Measurements from ENCODE around the gene RALGPS2.

RALGPS2 gene

DNA sequence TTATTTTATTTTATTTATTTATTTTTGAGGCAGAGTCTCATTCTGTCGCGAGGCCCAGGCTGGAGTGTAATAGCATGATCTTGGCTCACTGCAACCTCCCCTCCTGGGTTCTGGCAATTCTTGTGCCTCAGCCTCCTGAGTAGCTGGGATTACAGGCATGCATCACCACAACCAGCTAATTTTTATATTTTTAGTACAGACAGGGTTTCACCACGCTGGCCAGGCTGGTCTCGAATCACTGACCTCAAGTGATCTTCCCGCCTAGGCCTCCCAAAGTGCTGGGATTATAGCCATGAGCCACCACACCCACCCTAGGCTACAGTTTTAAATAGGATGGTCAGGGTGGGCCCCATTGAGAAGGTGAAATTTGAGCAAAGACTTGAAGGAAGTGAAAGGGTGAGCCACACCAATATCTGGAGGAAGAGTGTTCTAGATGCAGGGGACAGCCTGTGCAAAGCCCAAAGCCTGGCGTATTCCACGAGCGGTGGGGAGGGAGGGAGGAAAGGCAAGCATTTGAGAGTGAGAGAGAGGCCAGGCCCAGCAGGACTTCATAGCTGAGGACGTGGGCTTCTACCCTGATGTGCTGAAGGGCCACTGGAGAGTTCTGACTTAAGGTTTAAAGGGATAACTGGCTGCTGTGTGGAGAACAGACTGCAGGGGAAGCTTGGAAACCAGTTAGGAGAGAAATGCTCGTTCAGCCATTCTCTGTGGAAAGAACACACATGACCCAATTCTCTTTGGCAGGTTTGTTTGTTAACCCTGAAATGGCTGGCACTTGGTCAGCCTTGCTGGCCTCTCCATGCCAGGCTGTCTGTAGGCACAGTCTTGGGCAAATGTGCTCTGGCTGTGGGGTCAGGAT, 238.0 kb downstream of the RALGPS2 start:
- no peak for DNase-seq (ENCODE audit: low spot score)

DNA sequence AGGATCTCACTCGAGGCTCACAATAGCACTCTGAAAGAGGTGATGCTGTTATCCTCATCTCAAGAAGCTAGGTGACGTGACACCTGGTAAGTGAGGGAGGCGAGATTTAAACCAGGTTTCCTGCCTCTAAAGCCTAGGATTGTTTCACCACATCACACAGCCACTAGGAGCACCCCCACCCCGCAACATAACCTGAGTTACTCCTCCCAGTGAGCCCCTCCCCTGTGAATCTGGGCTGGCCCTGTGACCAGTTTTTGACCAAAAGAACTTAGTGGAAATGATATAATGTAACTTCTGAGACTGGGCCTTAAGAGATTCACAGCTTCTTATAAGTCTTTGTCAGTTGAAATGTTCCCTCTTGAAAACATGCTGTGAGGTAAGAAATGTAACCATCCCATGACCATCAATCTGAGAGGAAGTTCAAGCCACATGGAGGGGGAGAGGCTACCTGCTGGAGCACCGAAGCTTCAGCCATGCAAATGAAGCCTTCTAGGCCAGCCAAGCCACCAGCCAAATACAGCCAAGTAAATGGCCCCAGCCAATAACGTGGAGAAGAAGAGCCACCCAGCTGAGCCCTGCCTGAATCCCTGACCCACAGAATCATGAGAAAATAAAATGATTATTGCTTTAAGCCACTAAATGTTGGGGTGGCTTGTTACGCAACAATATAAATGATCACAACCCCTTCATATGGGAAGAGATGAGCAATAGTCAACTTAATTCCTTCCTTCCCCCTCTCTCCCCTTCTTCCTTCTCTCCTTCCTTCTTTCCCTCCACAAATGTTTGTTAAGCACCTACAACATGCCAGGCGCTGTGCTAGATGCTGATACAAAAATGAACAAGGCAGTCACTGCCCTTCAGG, 239.7 kb downstream of the RALGPS2 start:
- no peak for DNase-seq (ENCODE audit: low spot score)

DNA sequence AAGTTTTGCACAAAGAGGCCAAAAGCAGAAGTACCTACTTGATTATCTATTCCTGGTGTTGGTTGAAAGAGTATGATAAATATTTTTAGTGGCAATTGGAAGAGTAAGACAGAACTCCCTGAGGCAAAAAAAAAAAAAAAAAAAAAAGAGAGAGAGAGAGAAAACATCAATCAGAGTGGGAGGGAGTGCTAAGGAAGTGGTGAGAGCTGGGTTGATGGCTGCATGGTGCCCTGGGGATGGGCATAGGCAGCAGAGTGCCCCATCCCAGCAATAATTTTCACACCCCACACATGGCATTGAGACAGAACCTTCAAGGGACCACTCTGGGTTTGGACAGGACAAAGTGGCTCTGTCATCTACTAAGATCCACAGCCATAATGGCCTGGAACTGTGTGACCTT, 241.3 kb downstream of the RALGPS2 start:
- no peak for DNase-seq (ENCODE audit: low spot score)

DNA sequence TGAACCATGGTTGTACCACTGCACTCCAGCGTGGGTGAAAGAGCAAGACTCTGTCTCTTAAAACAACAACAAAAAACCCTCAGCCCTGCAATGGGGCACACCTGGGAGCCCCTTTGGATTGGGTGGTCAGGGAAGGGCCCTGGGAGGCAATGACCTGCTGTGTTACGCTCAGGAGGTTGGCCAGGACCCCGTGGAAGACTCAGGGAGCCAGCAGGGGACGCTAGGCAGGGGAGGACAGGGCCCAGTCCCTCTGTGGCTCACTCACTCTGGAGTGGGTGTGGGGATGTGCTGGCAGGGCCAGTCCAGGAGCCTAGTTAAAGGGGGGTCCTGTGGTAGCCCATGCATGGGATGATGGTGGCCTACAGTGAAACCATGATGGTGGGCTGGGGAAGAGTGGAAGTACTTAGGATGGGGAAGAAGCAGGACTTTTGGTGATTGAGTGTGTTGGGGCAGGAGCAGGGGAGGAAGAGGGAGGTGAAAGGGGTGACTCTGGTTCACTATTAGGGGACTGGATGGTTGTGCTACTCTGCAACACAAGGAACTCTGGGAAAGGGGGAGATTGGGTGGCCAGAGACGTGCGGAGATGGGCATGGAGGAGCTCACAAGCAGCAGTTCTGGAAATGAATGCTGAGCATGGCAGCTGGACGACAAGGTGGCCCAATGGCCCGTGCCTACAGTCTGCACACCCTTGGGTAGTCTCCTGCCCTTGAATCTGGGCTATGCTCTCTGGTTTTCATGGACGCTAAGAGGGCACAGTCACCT, 244.4 kb downstream of the RALGPS2 start:
- DNase-seq (ENCODE audit: low spot score) = no peak

DNA sequence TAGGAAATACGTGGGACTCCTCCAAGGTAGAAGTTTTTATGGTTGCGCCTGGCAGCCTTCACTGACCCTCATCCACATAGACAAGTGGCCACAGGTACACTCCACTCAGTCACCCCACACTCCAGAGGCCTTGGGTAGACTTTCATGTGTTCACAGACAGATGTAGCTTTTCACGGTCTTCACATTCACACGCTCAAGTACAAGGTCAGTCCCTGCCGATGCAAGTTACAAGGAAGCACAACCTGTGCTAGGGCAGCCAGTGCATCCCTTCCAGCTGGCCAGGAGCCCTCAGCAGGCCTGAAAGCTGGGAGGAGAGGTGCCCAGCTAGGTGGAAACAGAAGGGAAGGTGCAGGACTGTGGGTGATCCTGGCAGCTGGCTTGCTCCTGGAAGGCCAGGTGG, 245.1 kb downstream of the RALGPS2 start:
- no peak for DNase-seq (ENCODE audit: low spot score)

Measured in Ammon's horn (tissue), 1 donor.